Colon (tissue), 2 donors: Measurements from ENCODE around the gene SMARCD3.

Experiments used
- FAIRE-seq: peaks from 2 replicates; lab custom pipeline; 2012; peaks lifted over from hg19 to GRCh38; lab: Jason Lieb, UNC
- donor health status: control.
- donor health status: control.

SMARCD3 gene

DNA sequence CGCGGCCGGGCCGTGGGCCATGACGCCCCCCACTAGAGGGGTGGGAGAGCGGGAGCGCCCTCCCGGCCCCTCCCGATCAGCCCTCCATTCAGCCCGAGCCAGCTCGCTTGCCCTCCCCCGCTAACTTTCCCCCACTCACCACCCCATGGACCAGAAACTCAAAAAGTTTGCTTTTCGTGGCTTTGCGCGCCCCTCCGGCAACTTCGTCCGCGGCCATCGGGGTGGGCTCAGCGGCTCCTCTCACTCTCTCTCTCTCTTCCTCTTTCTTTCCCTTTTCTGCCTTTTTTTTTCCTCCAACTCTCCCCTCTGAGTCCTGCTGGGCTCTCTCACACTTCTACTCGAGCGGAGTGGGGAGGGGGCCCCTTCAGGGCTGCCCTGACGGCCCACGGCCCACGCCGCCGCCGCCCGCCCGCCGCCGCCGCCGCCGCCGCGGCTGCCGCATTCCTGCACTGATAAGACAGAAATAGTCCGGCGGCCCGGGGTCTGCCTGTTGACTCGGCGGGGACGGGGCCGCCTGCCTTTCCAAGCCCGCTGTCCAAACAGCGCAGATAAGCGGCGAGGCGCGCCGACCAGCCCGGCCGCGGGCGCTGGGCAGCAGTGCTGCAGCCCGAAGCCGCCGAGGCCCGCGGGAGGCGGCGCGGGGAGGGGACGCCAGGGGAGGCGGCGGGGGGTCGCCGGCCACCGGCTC lies at the start of gene SMARCD3:
Gene SMARCD3, minus strand, starts transcription at position 349 of the 688 bp plus-strand sequence. Its CDS starts 132 bp downstream, at position 217.
- no peak for FAIRE-seq

DNA sequence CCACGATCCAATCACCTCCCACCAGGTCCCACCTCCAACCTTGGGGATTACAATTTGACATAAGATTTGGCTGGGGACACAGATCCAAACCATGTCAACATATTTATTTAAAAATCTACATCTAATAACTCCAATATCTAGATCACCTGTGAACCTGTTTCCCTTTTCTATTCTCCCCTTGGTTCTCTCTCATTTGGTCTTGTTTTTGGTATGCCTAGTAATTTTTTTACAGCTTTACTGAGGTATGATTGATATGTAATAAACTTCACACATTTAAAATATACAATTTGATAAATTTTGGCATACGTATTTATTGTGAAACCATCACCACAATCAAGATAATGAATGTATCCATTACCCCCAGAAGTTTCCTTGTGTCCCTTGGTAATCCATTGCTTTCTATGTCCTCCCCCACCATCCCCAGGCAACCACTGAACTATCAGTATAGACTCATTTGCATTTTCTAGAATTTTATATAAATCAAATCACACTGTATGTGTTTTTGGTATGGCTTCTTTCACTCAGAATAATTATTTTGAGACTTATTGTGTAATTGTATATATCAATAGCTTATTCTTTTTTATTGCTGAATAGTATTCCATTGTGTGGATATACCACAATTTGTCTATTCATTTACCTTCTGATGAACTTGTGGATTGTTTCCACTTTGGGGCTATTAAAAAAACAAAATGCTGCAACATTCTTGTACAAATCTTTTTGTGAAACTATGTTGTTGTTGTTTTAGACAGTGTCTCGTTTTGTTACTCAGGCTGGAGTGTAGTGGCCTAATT lies 47.9 kb upstream of the SMARCD3 start:
- FAIRE-seq: no peak

GRCh38 chr7:151292850-151293249 lies 44.4 kb upstream of the SMARCD3 start:
- no peak for FAIRE-seq

GRCh38 chr7:151291206-151291605 lies 42.7 kb upstream of the SMARCD3 start:
- no peak for FAIRE-seq

- FAIRE-seq: no peak
These were observed 41.9 kb upstream of the SMARCD3 start for GRCh38 chr7:151290355-151290760.

DNA sequence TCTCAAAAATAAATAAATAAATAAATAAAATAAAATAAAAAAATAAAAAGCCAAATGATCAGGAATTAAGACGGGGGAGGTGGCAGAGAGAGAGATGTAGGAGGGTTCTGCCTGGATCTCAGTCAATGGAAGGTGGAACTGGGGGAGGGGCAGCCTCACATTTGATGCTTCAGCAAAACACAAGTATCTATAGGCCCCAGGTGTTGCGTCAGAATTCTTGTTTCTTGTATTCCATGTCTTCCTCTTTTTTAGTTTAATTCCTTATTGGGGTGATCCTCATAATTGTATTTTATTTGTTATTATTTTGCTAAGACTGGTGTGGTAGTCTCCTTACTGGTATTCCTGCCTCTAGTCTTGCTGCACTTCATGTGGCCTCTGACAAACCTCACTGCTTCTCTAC lies 41.4 kb upstream of the SMARCD3 start:
- FAIRE-seq: no peak

DNA sequence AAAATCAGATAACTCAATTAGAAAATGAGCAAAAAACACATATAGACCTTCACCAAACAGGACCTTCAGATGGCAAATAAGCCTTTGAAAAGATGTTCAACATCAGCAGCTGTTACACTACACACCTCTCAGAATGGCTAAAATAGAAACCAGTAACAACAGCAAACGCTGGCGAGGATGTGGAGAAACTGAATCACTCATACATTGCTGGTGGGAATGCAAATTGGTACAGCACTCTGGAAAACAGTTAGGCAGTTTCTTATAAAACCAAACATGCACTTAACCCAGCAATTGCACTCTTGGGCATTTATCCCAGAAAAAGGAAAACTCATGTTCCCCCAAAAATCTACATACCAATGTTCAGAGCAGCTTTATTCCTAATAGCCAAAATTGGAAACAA lies 37.7 kb upstream of the SMARCD3 start:
- FAIRE-seq: no peak

DNA sequence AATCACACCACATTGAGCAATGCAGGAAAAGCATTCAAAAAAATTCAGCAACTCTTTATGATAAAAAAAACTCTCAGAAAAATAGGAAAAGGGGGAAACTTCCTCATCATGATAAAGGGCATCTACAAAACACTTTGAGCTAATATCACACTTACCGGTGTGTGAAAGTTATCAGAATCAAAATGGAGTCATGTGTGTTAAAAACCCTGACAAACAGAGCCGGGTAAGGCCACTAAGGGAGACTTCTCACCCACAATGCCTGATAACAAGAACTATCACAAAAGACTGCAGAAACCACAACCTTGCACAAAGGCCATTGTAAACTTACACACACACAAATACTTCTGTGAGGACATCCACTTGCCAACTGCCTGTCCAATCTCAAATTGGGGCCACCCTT lies 34.8 kb upstream of the SMARCD3 start:
- FAIRE-seq: no peak

GRCh38 chr7:151282111-151282510 lies 33.6 kb upstream of the SMARCD3 start:
- FAIRE-seq: no peak

DNA sequence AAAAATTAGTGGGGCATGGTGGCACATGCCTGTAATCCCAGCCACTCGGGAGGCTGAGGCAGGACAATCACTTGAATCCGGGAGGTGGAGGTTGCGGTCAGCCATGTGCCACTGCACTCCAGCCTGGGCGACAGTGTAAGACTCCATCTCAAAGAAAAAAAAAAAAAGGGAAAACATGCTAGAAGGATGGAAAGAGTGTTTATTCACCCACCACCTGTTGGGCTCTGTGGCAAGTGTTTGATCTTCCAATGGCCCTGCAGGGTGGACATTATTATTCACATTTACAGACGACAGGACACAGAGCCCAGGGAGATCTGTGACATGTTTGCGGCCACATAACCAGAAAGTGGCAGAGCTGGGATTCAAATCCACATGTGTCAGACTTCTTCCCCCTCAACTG lies 33.2 kb upstream of the SMARCD3 start:
- FAIRE-seq: no peak

DNA sequence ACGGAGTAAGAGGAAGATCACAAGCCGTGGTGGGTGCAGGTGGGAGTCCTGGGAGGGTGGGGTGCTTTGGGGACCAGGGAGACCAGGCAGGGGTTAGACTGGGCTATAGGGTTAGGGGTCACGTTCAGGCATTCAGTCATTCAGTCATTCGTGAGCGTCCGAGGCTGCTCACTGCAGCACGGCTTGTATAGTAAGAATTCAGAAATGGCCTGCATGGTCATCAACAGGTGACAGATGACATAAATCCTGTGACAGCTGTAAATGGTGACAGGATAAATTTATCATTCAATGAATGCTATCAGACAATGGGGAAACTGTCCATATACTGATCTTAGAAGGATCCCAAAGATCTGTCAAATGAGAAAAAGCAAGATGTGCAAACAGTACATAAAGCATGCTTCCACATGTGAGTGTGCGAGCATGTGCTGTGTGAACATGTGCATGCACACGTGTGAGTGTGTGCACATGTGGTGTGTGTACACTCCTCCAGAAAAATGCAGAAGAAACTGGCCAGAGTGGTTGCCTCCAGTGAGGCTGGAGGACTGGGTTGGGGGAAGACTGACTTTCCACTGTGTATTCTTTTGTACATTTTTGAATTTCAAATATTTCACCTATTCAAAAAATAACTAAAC lies 32.0 kb upstream of the SMARCD3 start:
- FAIRE-seq: no peak

- FAIRE-seq: no peak
These were observed 31.4 kb upstream of the SMARCD3 start for GRCh38 chr7:151279868-151280267.

- no peak for FAIRE-seq
These were observed 30.5 kb upstream of the SMARCD3 start for GRCh38 chr7:151278949-151279348.

DNA sequence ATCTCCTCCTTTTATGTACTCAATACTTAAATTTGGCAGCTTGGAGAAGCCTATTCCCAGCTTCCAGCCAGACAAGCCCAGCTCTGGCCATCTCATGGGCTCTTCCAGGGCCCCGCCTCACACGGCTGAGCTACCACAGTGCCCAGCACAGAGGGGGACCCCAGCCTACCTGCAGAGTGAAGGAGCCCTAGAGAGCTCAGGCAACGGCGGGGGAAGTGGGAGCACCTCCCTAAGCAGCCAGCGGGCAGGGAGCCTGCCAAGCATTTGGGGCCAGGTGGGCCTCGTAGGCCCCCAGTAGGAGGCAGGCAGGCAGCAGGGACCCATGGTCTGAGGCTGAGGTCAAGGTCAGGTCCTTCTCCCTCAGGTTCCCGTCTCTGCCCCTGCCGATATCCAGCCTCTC lies 29.1 kb upstream of the SMARCD3 start:
- no peak for FAIRE-seq

DNA sequence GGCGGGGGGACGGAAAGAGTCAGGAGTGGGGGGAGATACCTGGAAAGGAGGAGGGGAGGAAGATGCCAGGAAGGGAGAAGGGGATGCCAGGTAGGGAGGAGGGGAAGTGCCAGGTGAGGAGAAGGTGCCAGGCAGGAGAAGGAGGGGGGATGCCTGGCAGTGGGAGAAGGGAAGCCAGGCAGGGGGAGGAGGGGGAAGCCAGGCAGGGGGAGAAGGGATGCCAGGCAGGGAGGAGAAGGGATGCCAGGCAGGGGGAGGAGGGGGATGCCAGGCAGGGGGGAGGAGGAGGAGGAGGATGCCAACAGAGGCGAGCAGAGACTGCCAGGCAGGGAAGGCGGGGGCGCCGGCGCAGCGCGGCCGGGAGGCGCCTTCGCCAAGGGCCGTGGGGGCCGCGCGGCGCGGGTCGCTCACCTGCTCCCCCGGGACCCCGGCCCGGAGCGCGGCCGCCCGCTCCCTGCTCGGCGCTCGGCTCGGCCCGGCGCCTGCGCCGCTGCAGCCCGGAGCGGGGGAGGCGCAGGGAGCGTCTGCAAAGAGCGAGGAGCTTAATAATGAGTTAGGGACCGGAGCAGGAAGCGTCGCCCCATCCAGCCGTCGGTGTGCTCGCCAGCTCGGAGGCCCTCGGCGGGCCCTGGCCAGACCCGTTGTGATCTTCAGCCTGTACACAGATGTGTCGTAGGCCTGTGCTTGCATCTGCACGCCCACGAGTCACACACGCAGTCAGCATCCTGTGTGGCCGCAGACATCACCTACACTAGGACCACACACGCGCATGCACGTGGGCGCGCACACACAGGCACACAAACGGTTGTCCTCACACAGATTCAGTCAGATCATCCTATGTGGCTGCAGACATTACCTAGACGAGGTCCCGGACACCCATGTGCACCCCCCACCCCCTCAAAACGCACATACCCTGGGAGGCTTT lies 28.4 kb upstream of the SMARCD3 start:
- FAIRE-seq: no peak

DNA sequence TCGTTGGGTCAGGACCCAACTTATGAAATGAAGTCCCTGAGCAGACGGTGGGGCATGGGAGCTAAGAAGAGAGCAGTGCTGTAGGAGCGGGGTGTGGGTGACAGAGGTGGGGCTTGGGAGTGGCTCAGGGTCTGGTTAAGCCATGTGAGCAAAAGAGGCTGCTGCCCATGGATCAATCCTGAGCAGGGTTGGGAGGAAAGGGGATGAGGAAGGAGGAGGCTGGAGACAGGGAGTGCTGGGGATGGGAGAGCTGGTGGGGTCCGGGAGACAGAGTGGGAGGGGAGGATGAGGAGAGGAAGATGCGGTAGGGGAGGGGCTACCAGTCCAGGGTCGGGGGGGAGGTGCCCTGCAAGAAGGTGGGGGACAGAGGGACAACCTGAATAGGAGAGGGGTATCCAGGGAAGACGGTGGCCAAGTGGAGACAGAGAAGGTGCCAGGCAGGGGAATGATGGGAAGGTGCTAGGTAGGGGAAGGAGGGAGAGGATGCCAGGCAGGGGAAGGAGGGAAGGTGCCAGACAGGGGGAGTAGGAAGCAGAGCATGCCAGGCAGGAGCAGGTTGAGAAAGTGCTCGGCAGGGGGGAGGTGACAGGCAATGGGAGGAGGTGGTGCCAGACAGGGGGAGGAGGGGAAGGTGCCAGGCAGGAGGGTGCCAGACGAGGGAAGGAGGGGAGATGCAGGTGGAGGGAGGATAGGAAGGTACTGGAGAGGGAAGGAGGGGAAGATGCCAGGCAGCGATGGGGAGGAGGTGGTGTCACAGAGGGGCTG lies 27.5 kb upstream of the SMARCD3 start:
- no peak for FAIRE-seq

GRCh38 chr7:151274936-151275812 lies 26.7 kb upstream of the SMARCD3 start:
- no peak for FAIRE-seq

GRCh38 chr7:151274396-151274795 lies 25.9 kb upstream of the SMARCD3 start:
- no peak for FAIRE-seq

- FAIRE-seq: no peak
These were observed 25.3 kb upstream of the SMARCD3 start for GRCh38 chr7:151273651-151274390.

- no peak for FAIRE-seq
These were observed 24.4 kb upstream of the SMARCD3 start for GRCh38 chr7:151272877-151273276.
